NB4 (cell line): ENCODE measurements around the gene CEP55.

Experiments
- DNase-seq: peaks from one replicate; pipeline ENCODE4 v3.0.0; 2010; ENCODE audit warnings: low read depth
- H3K4me3 ChIP-seq: one replicate; pipeline ENCODE4 v1.5.1; 2011; ENCODE audit warnings: mild to moderate bottlenecking, low read depth, low read length, moderate library complexity
- CTCF ChIP-seq: IDR thresholded peaks from one replicate; pipeline ENCODE4 v1.5.1; 2012; ENCODE audit warnings: low read depth, low read length
- MAX ChIP-seq: IDR thresholded peaks from 2 replicates; pipeline ENCODE4 v1.6.1; 2011; ENCODE audit warnings: low read depth, low read length
- MYC ChIP-seq: IDR thresholded peaks from 2 replicates; pipeline ENCODE4 v1.6.1; 2011; ENCODE audit warnings: low read depth, low read length
- POLR2A ChIP-seq: IDR thresholded peaks from 2 replicates; pipeline ENCODE4 v1.6.1; 2011; ENCODE audit warnings: mild to moderate bottlenecking; ENCODE audit not compliant: insufficient read length; ENCODE audit errors: extremely low read depth

The CEP55 gene

GRCh38 chr10:93473804-93474472, 22.5 kb upstream of the CEP55 start:
- H3K4me3 ChIP-seq, result no peak overlapping the region
- DNase-seq, result no peak
- TF ChIP-seq CTCF, result no peak
- TF ChIP-seq POLR2A, result no peak

- DNase-seq, result no peak
- TF ChIP-seq CTCF (no peak), POLR2A (no peak), MYC (no peak), MAX (no peak)
- H3K4me3 ChIP-seq, result no peak overlapping the region
Observed at GRCh38 chr10:93475227-93475626, 21.2 kb upstream of the CEP55 start.

GRCh38 chr10:93475871-93476270, 20.5 kb upstream of the CEP55 start:
- DNase-seq, result no peak
- no peak for TF ChIP-seq MYC
- TF ChIP-seq MAX, result no peak
- no peak for TF ChIP-seq POLR2A
- no peak for TF ChIP-seq CTCF
- no peak overlapping the region for H3K4me3 ChIP-seq

GRCh38 chr10:93476756-93477155, 19.7 kb upstream of the CEP55 start:
- TF ChIP-seq POLR2A (no peak), MYC (no peak), CTCF (no peak), MAX (no peak)
- DNase-seq, result no peak
- no peak overlapping the region for H3K4me3 ChIP-seq

GRCh38 chr10:93478873-93479272, 17.5 kb upstream of the CEP55 start:
- no peak overlapping the region for H3K4me3 ChIP-seq
- DNase-seq, result no peak
- TF ChIP-seq CTCF (no peak), MAX (no peak), MYC (no peak), POLR2A (no peak)

GRCh38 chr10:93481637-93482144, 14.7 kb upstream of the CEP55 start:
- TF ChIP-seq CTCF (no peak), POLR2A (no peak), MYC (no peak), MAX (no peak)
- peak overlapping the region; percentile 83 for H3K4me3 ChIP-seq
- DNase-seq, result no peak
